ENCODE measurements around the gene ITGB7.

GRCh38 chr12:53219956-53220693, 13.1 kb upstream of the ITGB7 start:
- TF ChIP-seq CTCF (conservative IDR thresholded peaks at IDR 0.05; ENCODE audit: low read depth, low read length) (no peak), EZH2 (IDR thresholded peaks at IDR 0.05; ENCODE audit: borderline replicate concordance, low read depth, low read length, poor library complexity, severe bottlenecking) (no peak)

Measured in A673 (cell line).